PC-9 (cell line): ENCODE measurements around the gene AK8. TPM values are rescaled to one million over a fixed set of nuclear protein-coding genes. Genes with fewer than 3 reads are reported as not detected.

Source experiments
- BruUV-seq: library from RNA; stranded (reverse); fragments of 400-500 nt; replicated peaks from 2 replicates; lab custom pipeline; 2021; lab: Mats Ljungman, UMichigan
- CTCF ChIA-PET: fragments of 300-600 bp; sonication (Branson Sonifier 250); formaldehyde crosslinking; loops from one replicate; lab custom pipeline; 2022; ENCODE audit warnings: antibody characterized with exemption; lab: Charles Lee
- POLR2A ChIA-PET: fragments of 300-600 bp; sonication (Branson Sonifier 250); formaldehyde crosslinking; loops from one replicate; lab custom pipeline; 2022; ENCODE audit warnings: antibody characterized with exemption; ENCODE audit not compliant: unreplicated experiment; lab: Charles Lee
- DNase-seq, 2 experiments: peaks; one replicate each; pipeline versions ENCODE4 v3.0.0 to v3.0.0-alpha.2; 2015 to 2022; ENCODE audit warnings: mixed read lengths in 1 of 2
- H2AFZ ChIP-seq: fragments of 200-600 bp; sonication (generic); 2 replicates; pipeline ENCODE4 v1.8.1; 2017; ENCODE audit warnings: antibody characterized with exemption
- H3F3A ChIP-seq: fragments of 200-600 bp; sonication (generic); 2 replicates; pipeline ENCODE4 v1.8.1; 2017; ENCODE audit warnings: antibody characterized with exemption, mild to moderate bottlenecking, low read depth; ENCODE audit not compliant: insufficient read depth
- H3K27ac ChIP-seq: fragments of 200-600 bp; sonication (generic); 2 replicates; pipeline ENCODE4 v1.6.1; 2016; ENCODE audit warnings: mixed run types
- H3K27me3 ChIP-seq: fragments of 200-600 bp; sonication (generic); 2 replicates; pipeline ENCODE4 v1.6.1; 2016; ENCODE audit warnings: low read depth, mixed run types; ENCODE audit not compliant: insufficient read depth
- H3K36me3 ChIP-seq: fragments of 200-600 bp; sonication (generic); 2 replicates; pipeline ENCODE4 v1.6.1; 2016; ENCODE audit warnings: low read depth, mixed run types
- H3K4me1 ChIP-seq: fragments of 200-600 bp; sonication (generic); replicated peaks from 2 replicates; pipeline ENCODE4 v1.6.1; 2016; ENCODE audit warnings: mixed run types; ENCODE audit not compliant: insufficient read depth
- H3K4me2 ChIP-seq: fragments of 200-600 bp; sonication (generic); 2 replicates; pipeline ENCODE4 v1.6.1; 2017; ENCODE audit warnings: mixed run types
- H3K4me3 ChIP-seq: fragments of 200-600 bp; sonication (generic); 2 replicates; pipeline ENCODE4 v1.6.1; 2016; ENCODE audit warnings: mixed run types
- H3K79me2 ChIP-seq: fragments of 200-600 bp; sonication (generic); 2 replicates; pipeline ENCODE4 v1.6.1; 2017; ENCODE audit warnings: low read depth, mixed run types
- H3K9me2 ChIP-seq: fragments of 200-600 bp; sonication (generic); 2 replicates; pipeline ENCODE4 v1.8.1; 2017; ENCODE audit warnings: mild to moderate bottlenecking; ENCODE audit not compliant: insufficient read depth
- H3K9me3 ChIP-seq: fragments of 200-600 bp; sonication (generic); 2 replicates; pipeline ENCODE4 v1.8.1; 2016; ENCODE audit warnings: low read depth; ENCODE audit not compliant: insufficient read depth
- H4K20me1 ChIP-seq: fragments of 200-600 bp; sonication (generic); 2 replicates; pipeline ENCODE4 v1.8.1; 2017; ENCODE audit not compliant: insufficient read depth
- EZH2 ChIP-seq: fragments of 200-600 bp; sonication (generic); IDR thresholded peaks from 2 replicates; pipeline ENCODE4 v1.8.0; 2017; ENCODE audit warnings: antibody characterized with exemption, low read depth
- intact Hi-C: fragments of 100-400 bp; cut with micrococcal nuclease; formaldehyde crosslinking; loops from one replicate; pipeline ENCODE4 v1.10.0; 2022; ENCODE audit not compliant: unreplicated experiment
- total RNA-seq: library from RNA; stranded (reverse); gene quantifications from 2 replicates; pipeline ENCODE4 v1.2.3, GENCODE V29; 2021
- TF ChIP-seq, protein P1 (sequence below): fragments of 200-600 bp; sonication (generic); conservative IDR thresholded peaks from 2 replicates; pipeline ENCODE4 v1.6.1; 2017; ENCODE audit warnings: mixed run types, antibody characterized with exemption, mild to moderate bottlenecking, moderate library complexity

AK8 gene
- total RNA-seq, 1 experiment from 2014 or later, result 7.2 TPM

- H3K27me3 ChIP-seq, result no peaks in the 10 kb centered on the region
- no peak overlapping the region for H3K4me3 ChIP-seq
- no peaks in the 10 kb centered on the region for H3F3A ChIP-seq
- ChIA-PET POLR2A (no interaction called here), CTCF (no interaction called here)
- no peaks in the 10 kb centered on the region for H3K9me3 ChIP-seq
- H3K4me1 ChIP-seq, result no peaks in the 10 kb centered on the region
- H3K9me2 ChIP-seq, result no peaks in the 10 kb centered on the region
- TF ChIP-seq, protein P1, sequence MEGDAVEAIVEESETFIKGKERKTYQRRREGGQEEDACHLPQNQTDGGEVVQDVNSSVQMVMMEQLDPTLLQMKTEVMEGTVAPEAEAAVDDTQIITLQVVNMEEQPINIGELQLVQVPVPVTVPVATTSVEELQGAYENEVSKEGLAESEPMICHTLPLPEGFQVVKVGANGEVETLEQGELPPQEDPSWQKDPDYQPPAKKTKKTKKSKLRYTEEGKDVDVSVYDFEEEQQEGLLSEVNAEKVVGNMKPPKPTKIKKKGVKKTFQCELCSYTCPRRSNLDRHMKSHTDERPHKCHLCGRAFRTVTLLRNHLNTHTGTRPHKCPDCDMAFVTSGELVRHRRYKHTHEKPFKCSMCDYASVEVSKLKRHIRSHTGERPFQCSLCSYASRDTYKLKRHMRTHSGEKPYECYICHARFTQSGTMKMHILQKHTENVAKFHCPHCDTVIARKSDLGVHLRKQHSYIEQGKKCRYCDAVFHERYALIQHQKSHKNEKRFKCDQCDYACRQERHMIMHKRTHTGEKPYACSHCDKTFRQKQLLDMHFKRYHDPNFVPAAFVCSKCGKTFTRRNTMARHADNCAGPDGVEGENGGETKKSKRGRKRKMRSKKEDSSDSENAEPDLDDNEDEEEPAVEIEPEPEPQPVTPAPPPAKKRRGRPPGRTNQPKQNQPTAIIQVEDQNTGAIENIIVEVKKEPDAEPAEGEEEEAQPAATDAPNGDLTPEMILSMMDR, result no peak
- TF ChIP-seq EZH2, result no peak
- H4K20me1 ChIP-seq, result no peaks in the 10 kb centered on the region
- no peaks in the 10 kb centered on the region for H3K79me2 ChIP-seq
- DNase-seq, result no peak
- intact Hi-C loops, result no loop called here
- H3K4me2 ChIP-seq, result no peak overlapping the region
- no peak overlapping the region for H2AFZ ChIP-seq
- no peaks in the 10 kb centered on the region for H3K36me3 ChIP-seq
- no TSS peak for BruUV-seq
- no peak overlapping the region for H3K27ac ChIP-seq
These were observed 44.4 kb downstream of the AK8 start for GRCh38 chr9:132833550-132834121.

- BruUV-seq, result no TSS peak
- H3K27ac ChIP-seq, result no peak overlapping the region
- POLR2A ChIA-PET, result no interaction called here
- H3K79me2 ChIP-seq, result no peaks in the 10 kb centered on the region
- no peaks in the 10 kb centered on the region for H3F3A ChIP-seq
- intact Hi-C loops, result no loop called here
- no peak overlapping the region for H2AFZ ChIP-seq
- no peaks in the 10 kb centered on the region for H3K36me3 ChIP-seq
- H3K4me2 ChIP-seq, result no peak overlapping the region
- H3K4me1 ChIP-seq, result no peaks in the 10 kb centered on the region
- H3K9me2 ChIP-seq, result no peaks in the 10 kb centered on the region
- H3K4me3 ChIP-seq, result no peak overlapping the region
- CTCF ChIA-PET, result interaction anchor here (0.7 kb wide), 1 partner anchor 18 kb away, joined by 3 read pairs; no protein-coding TSS in a partner anchor
- no peaks in the 10 kb centered on the region for H3K27me3 ChIP-seq
- no peak for DNase-seq
- H4K20me1 ChIP-seq, result no peaks in the 10 kb centered on the region
- no peaks in the 10 kb centered on the region for H3K9me3 ChIP-seq
- TF ChIP-seq, protein P1, result no peak
- no peak for TF ChIP-seq EZH2
These were observed 45.8 kb downstream of the AK8 start for GRCh38 chr9:132832171-132832881.

- Histone ChIP-seq H3F3A (no peaks in the 10 kb centered on the region), H3K9me2 (no peaks in the 10 kb centered on the region), H4K20me1 (no peaks in the 10 kb centered on the region), H3K36me3 (no peaks in the 10 kb centered on the region), H3K4me1 (no peaks in the 10 kb centered on the region), H3K27me3 (no peaks in the 10 kb centered on the region), H3K9me3 (no peaks in the 10 kb centered on the region), H3K27ac (no peak overlapping the region), H3K4me2 (no peak overlapping the region), H3K79me2 (no peaks in the 10 kb centered on the region), H3K4me3 (no peak overlapping the region), H2AFZ (no peak overlapping the region)
- DNase-seq, result no peak
- POLR2A ChIA-PET, result no interaction called here
- intact Hi-C loops, result no loop called here
- TF ChIP-seq EZH2, result no peak
- TF ChIP-seq, protein P1, result no peak
- CTCF ChIA-PET, result no interaction called here
- no TSS peak for BruUV-seq
These were observed 49.8 kb downstream of the AK8 start for GRCh38 chr9:132828201-132828770.
